Mesothelial cell of epicardium (in vitro differentiated cells): ENCODE data around the gene ANKRD63. TPM values are rescaled to one million over a fixed set of nuclear protein-coding genes. Genes with fewer than 3 reads are reported as not detected.

Experiments
- DNase-seq, 2 experiments: peaks; one replicate each; pipeline ENCODE4 v3.0.0; 2021; ENCODE audit warnings: low spot score in 2 of 2; ENCODE audit not compliant: unreplicated experiment in 2 of 2
- H3K27ac Mint-ChIP-seq: 2 replicates; pipeline ENCODE4 v1.8.0; 2021; ENCODE audit warnings: mixed read lengths
- H3K27me3 Mint-ChIP-seq: 2 replicates; pipeline ENCODE4 v1.8.0; 2021; ENCODE audit warnings: low read depth, mixed read lengths
- H3K36me3 Mint-ChIP-seq: 2 replicates; pipeline ENCODE4 v1.8.0; 2021; ENCODE audit warnings: mixed read lengths
- H3K4me1 Mint-ChIP-seq: 2 replicates; pipeline ENCODE4 v1.8.0; 2021; ENCODE audit warnings: mixed read lengths
- H3K4me3 Mint-ChIP-seq: 2 replicates; pipeline ENCODE4 v1.8.0; 2021; ENCODE audit warnings: mild to moderate bottlenecking, moderate library complexity, mixed read lengths
- H3K9me3 Mint-ChIP-seq: 2 replicates; pipeline ENCODE4 v1.8.0; 2021; ENCODE audit warnings: mixed read lengths
- total RNA-seq: library from RNA; stranded (reverse); gene quantifications from 3 replicates; pipeline ENCODE4 v1.2.1, GENCODE V29; 2021
- TF ChIP-seq, protein P1 (sequence below): fragments of 200-600 bp; sonication (generic); IDR thresholded peaks from one replicate; pipeline ENCODE4 v1.5.0; 2021; ENCODE audit warnings: antibody characterized with exemption; ENCODE audit not compliant: unreplicated experiment

The ANKRD63 gene
- total RNA-seq, 1 donor from 2014 or later = 0.31 TPM

DNA sequence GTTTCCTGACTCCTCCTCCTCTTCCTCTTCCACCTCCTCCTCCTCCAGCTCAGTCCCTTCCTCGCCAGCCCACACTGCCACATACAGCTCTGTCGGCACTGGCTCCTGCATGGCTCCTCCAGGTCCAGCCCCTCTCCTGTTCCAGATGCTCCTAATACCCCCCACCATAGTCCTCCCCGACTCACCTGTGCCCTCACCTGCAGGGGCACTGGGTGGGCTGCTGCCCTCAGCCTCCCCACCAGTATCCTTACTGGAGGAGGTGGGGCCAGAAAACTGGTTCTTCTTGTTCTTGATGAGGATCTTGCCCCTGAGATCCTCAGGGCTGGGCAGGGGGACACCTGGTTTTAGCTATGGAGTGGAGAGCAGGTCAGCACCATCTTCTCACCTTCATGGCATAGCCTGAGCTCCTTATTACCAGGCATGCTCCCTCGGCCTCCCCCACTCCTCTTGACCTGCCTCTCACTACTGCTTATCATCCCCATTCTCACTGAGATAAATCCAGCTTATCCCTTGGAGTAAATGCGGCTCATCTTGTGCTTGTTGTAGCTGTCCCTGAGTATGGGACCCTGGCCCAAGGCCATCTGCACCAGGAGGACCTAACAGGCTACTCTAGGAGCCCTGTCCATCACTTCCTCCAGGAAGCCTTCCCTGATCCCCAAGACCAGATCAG is 13.8 kb upstream of the ANKRD63 start:
- Mint-ChIP-seq H3K27ac (no peak overlapping the region), H3K9me3 (peaks cover 9% of the 10 kb centered on the region), H3K4me1 (peaks cover 31% of the 10 kb centered on the region), H3K27me3 (peaks cover 24% of the 10 kb centered on the region), H3K4me3 (peak overlapping the region; percentile 8), H3K36me3 (peaks cover 9% of the 10 kb centered on the region)
- TF ChIP-seq, protein P1, sequence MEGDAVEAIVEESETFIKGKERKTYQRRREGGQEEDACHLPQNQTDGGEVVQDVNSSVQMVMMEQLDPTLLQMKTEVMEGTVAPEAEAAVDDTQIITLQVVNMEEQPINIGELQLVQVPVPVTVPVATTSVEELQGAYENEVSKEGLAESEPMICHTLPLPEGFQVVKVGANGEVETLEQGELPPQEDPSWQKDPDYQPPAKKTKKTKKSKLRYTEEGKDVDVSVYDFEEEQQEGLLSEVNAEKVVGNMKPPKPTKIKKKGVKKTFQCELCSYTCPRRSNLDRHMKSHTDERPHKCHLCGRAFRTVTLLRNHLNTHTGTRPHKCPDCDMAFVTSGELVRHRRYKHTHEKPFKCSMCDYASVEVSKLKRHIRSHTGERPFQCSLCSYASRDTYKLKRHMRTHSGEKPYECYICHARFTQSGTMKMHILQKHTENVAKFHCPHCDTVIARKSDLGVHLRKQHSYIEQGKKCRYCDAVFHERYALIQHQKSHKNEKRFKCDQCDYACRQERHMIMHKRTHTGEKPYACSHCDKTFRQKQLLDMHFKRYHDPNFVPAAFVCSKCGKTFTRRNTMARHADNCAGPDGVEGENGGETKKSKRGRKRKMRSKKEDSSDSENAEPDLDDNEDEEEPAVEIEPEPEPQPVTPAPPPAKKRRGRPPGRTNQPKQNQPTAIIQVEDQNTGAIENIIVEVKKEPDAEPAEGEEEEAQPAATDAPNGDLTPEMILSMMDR = no peak
- no peak for DNase-seq

DNA sequence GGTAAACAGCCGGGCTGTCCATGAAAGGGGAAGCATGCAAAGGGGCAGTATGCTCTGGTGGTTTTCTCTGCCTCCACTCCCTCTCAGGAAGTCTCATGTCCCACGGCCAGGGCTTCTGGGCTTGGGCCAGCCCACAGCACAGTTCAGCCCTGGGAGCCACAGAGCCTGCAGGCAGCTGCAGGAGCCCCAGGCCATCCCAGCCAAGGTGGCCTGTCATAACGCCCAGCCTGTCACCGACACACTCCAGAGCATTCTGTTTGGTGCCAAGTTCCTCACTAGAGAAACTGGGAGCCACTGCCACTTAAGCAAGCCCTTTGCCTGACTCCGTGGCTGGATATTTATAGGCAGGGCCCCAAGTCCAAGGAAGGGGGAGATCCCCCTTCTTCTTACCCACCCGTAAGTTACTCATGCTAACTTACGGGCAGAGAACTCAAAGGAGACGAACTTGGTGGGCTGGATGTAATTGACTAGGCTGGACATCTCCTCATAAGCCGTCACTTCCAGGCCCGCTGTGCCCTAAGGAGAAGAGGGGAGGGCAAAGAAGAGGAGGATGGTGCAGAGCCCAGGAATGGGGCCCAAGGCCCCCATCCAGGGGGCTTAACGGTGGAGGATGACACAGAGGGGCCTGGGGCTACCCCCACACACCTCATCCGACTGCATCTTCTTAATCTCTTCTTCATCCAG is 13.2 kb upstream of the ANKRD63 start:
- Mint-ChIP-seq H3K9me3 (peaks cover 9% of the 10 kb centered on the region), H3K27me3 (peaks cover 26% of the 10 kb centered on the region), H3K36me3 (peaks cover 9% of the 10 kb centered on the region), H3K4me3 (no peak overlapping the region), H3K27ac (no peak overlapping the region), H3K4me1 (peaks cover 25% of the 10 kb centered on the region)
- DNase-seq = no peak
- TF ChIP-seq, protein P1 = no peak

DNA sequence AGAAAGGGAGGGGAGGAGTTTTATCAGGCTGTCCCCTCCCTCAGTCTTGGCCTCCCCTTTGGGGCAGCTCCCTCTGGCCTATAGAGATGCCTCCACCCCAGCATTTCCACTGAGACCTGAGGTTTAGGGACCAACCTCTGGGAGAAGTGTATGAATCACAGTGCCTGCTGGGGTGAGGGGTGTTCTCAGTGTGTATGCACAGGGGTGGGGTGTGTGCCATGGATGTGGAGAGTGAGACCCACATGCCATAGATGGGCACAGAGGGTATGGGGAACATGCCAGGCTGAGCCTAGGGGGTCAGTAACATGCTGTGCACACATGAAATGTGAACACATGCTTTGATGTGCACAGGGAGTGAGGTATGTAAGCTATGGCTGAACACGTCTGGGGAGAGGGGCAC is 12.4 kb upstream of the ANKRD63 start:
- Mint-ChIP-seq H3K27me3 (peaks cover 29% of the 10 kb centered on the region), H3K4me1 (peaks cover 24% of the 10 kb centered on the region)

DNA sequence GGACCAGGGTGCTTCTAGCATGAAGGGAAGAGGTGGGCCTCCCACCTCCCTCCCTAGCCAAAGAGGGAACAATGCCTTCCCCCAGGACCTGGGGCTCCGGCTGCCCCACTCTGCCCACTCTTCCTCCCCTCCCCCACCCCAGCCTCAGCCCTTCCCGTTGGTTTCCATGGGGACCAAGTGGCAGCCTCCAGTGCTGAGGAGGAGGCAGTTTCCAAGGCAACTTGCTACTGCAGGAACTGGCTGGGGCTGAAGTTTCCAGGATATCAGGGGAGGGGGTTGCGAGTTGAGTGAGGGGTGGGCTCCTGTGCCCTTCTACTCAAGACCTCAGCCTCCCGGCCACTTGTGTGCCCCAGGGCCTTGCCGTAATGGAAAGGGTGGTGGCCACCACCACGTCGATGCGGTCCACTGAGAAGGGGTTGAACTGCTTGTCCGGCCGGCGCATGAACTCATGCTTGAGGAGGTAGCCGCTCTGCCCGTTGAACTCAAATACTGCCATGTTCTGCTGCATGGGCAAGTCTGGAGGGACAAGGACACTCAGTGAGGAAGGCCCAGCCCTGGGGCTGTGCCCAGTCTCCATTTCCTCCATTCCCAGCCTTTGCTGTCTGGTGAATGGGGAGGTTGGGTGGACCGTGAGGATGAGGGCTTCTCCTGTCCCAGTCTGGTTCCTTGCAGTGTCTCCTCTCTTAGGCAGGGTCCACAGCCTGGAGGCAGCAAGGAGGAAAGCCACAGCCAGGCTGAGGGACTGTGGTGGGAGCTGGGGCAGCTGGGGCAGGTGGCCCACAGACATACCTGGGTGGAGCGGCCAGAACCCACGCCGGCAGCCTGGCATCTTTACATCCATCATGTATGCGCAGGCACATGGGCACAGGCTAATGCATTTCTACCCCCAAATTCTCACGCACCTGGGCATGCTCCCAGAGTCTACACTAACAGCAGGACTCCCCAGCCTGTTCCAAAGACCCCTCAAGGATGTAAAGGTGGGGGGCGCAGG is 11.3 kb upstream of the ANKRD63 start:
- Mint-ChIP-seq H3K4me3 (no peak overlapping the region), H3K27me3 (peaks cover 34% of the 10 kb centered on the region), H3K27ac (no peak overlapping the region)

More for the DNA sequence above, 12.4 kb upstream of the ANKRD63 start:
- Mint-ChIP-seq H3K4me3 (no peak overlapping the region), H3K36me3 (peaks cover 9% of the 10 kb centered on the region), H3K27ac (no peak overlapping the region), H3K9me3 (peaks cover 9% of the 10 kb centered on the region)
- TF ChIP-seq, protein P1 = no peak
- no peak for DNase-seq

DNA sequence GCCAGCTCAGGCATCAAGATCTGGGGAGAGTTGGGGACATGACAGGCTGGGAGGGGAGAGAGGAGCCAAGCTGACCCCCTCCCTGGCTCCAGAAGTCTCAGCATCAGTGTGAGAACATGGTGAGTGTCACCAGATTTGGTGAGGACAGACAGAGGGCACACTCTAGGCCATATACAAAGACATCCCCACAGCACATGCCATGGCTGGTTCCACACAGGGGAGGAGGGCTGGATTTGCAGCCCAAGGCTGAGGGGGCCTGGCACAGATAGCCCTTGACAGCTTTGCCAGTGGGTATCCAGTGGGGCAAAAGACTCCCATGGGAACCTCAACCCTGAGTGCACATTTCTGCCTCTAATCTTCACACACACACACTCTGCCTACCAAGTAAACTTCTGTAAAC is 10.1 kb upstream of the ANKRD63 start:
- no peak for DNase-seq
- Mint-ChIP-seq H3K27me3 (peaks cover 34% of the 10 kb centered on the region), H3K36me3 (no peaks in the 10 kb centered on the region), H3K9me3 (no peaks in the 10 kb centered on the region), H3K27ac (no peak overlapping the region), H3K4me1 (peaks cover 26% of the 10 kb centered on the region), H3K4me3 (no peak overlapping the region)
- TF ChIP-seq, protein P1 = no peak

More for the DNA sequence above, 11.3 kb upstream of the ANKRD63 start:
- H3K36me3 Mint-ChIP-seq = peaks cover 4% of the 10 kb centered on the region
- H3K9me3 Mint-ChIP-seq = peaks cover 2% of the 10 kb centered on the region
- H3K4me1 Mint-ChIP-seq = peaks cover 24% of the 10 kb centered on the region
- TF ChIP-seq, protein P1 = no peak
- DNase-seq = no peak
